Measurements from ENCODE around the gene PBX3.

DNA sequence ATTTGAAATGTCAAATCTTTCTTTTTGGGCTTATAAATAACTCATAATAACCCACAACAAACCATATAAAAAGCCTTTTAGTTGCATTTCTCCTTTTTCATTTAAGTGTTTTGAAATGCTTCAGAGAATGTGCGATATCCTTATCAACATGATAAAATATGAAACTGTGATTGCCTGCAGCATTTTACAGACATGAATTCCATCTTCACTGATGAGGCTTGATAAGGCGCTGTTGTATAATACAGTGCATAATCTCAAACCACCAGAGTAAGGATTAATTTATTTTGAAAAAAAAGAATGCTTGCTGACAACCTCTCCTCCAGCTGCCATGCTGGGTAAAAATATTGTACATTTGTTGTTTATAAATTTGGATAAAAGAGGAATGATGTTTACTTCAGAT lies 216.8 kb downstream of the PBX3 start:
- TF ChIP-seq POLR2A (IDR thresholded peaks at IDR 0.05; ENCODE audit: low read length): no peak
- TF ChIP-seq GATA1 (IDR thresholded peaks at IDR 0.05; ENCODE audit: low read depth, low read length): no peak
